ENCODE measurements around the gene C6orf52. TPM values are rescaled to one million over a fixed set of nuclear protein-coding genes. Genes with fewer than 3 reads are reported as not detected.

The C6orf52 gene
- total and polyA plus RNA-seq, 9 of the 15 experiments (the other 6 are each of a cell fraction or from before 2014, with no cell fraction given): 6.7 to 37.0 (median 11.1) TPM

DNA sequence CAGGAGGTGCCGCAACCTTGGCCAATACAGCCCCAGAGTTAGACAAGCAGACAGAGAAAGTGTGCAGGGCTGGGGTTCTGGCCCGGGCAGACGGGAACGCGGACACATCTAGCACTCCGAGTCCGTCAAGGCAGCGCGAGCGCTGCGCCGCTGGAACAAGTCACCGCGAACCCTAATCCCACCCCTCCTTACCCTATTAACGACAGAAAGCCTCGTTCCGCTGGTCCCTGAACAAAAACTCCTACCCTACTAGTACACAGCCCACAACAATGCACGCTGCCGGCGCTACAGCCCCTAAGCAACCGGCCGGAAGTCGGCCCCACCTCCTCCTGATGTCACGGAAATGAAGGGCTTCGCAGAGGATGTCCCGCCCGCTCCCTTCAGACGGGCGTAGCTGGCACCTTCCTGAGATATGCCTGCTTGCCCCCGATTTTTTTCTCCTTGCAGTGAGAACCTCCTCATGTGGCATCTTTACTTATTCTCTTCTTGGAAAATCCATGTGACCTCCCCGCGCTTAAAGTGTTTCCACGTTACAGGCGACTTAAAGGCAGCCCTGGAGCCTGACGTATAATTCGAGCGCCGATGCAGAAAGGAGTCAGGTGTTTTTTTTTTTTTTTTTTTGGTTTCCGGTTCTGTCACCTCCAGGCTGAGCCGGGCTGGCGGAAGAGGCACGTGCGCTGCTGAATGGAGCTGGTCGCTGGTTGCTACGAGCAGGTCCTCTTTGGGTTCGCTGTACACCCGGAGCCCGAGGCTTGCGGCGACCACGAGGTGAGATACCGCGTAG is at the start of gene C6orf52, which contains the start of gene PAK1IP1 (continued):
- TF ChIP-seq NELFE (IDR thresholded peaks at IDR 0.05; ENCODE audit: insufficient read depth, insufficient read length) (no peak), KDM1A (IDR thresholded peaks at IDR 0.05) (no peak), ETV6 (IDR thresholded peaks at IDR 0.05; ENCODE audit: borderline replicate concordance in 1 of 2, low read depth in 2 of 2, low read length in 1 of 2) (peak in 1 of 2 experiments; percentile 50; a peak in 1 of 4 replicates), ETV6 (CRISPR knock-in tag; IDR thresholded peaks at IDR 0.05; ENCODE audit: borderline replicate concordance) (no peak), MGA (IDR thresholded peaks at IDR 0.05) (peak; percentile 69), ZNF785 (CRISPR knock-in tag; IDR thresholded peaks at IDR 0.05) (no peak), CBFA2T3 (IDR thresholded peaks at IDR 0.05) (peak; percentile 14; the same call in 1 of the 2 replicates), ARHGAP35 (IDR thresholded peaks at IDR 0.05; ENCODE audit: partially characterized antibody) (no peak), TFE3 (CRISPR knock-in tag; IDR thresholded peaks at IDR 0.05) (peak; percentile 23; the same call in 1 of the 2 replicates), MEF2D (tag; conservative IDR thresholded peaks at IDR 0.05; ENCODE audit: low read depth) (peak; percentile 58; the same call in 1 of the 2 replicates)
- TF ChIP-seq, protein P1, sequence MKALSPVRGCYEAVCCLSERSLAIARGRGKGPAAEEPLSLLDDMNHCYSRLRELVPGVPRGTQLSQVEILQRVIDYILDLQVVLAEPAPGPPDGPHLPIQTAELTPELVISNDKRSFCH (CRISPR knock-in tag; IDR thresholded peaks at IDR 0.05): no peak
- TF ChIP-seq, protein P1 (tag; IDR thresholded peaks at IDR 0.05): 0 out of 2 replicates have a peak, but pooled peaks have one; percentile 39
